H1 (cell line): Measurements from ENCODE around the gene RAMP1. TPM values are rescaled to one million over a fixed set of nuclear protein-coding genes. Genes with fewer than 3 reads are reported as not detected.

Experiments used
- POLR2A ChIP-seq, 2 experiments: IDR thresholded peaks; 1 replicate in 1 of 2; 2 replicates in 1 of 2; pipeline ENCODE4 v1.6.1; 2011; ENCODE audit warnings: low read depth in 2 of 2, low read length in 2 of 2, mild to moderate bottlenecking in 2 of 2; ENCODE audit errors: control extremely low read depth in 1 of 2
- RXRA ChIP-seq: IDR thresholded peaks from 2 replicates; pipeline ENCODE4 v1.6.1; 2011; ENCODE audit warnings: low read depth, mild to moderate bottlenecking, low read length, moderate library complexity; ENCODE audit not compliant: insufficient read depth
- polyA plus RNA-seq, 7 experiments: library from polyadenylated mRNA; depleted of rRNA in 3 of 7; stranded (reverse) in 5 of 7; unstranded in 2 of 7; fragments of >200 nt in 5 of 7; fragments of 200-250 nt in 2 of 7; gene quantifications; 1 replicate in 5 of 7; 2 replicates in 1 of 7; 4 replicates in 1 of 7; pipeline versions ENCODE4 v1.2.1 to v1.2.3, GENCODE V29; 2011 to 2013; ENCODE audit warnings: missing spikeins in 2 of 7, mixed read lengths in 2 of 7
- total RNA-seq: library from RNA; stranded (reverse); fragmentation: NEBNext Ultra II Directional; extraction: Animal tissue kit (Norgen Biotek cat#: 25700); gene quantifications from 2 replicates; pipeline ENCODE4 v1.2.1, GENCODE V29; 2021

The RAMP1 gene
- total and polyA plus RNA-seq, 2 of the 8 experiments (the other 6 are each of a cell fraction or from before 2014, with no cell fraction given) = 0.65 to 4.3 TPM

GRCh38 chr2:237889016-237889415 is 29.6 kb downstream of the RAMP1 start (continued):
- TF ChIP-seq POLR2A (IDR thresholded peaks at IDR 0.05; ENCODE audit: control extremely low read depth in 1 of 2, low read depth in 2 of 2, low read length in 2 of 2) (no peak), RXRA (no peak)
